Right lobe of liver (tissue), 6 donors: ENCODE measurements around the gene KSR2. TPM values are rescaled to one million over a fixed set of nuclear protein-coding genes. Genes with fewer than 3 reads are reported as not detected.

Experiments
- ATAC-seq, 4 donors: fragments of 200-7000 bp; cut with Tn5 transposase; one replicate each; pipeline ENCODE4 v1.9.1; 2020; ENCODE audit warnings: mild to moderate bottlenecking in 4 of 4, moderate library complexity in 4 of 4
- DNase-seq, 3 donors: peaks; one replicate each; pipeline ENCODE4 v3.0.0-alpha.2; 2020
- H3K27ac ChIP-seq, 3 donors: fragments of 200-600 bp; one replicate each; pipeline ENCODE4 v1.8.0; 2022
- H3K27me3 ChIP-seq, 2 donors: fragments of 200-600 bp; one replicate each; pipeline ENCODE4 v1.8.0; 2022
- H3K36me3 ChIP-seq, 4 donors: fragments of 200-600 bp; sonication (generic) in 1 of 4; one replicate each; pipeline versions ENCODE4 v1.5.1 to v1.8.0; 2017 to 2022; ENCODE audit warnings: control low read depth in 1 of 4
- H3K4me1 ChIP-seq, 4 donors: fragments of 200-600 bp; sonication (generic) in 1 of 4; one replicate each; pipeline versions ENCODE4 v1.5.1 to v1.8.0; 2017 to 2022; ENCODE audit warnings: control low read depth in 1 of 4
- H3K4me3 ChIP-seq, 3 donors: fragments of 200-600 bp; one replicate each; pipeline ENCODE4 v1.8.0; 2022
- H3K9me3 ChIP-seq, 4 donors: fragments of 200-600 bp; sonication (generic) in 1 of 4; one replicate each; pipeline versions ENCODE4 v1.5.1 to v1.8.0; 2017 to 2022; ENCODE audit warnings: control low read depth in 1 of 4
- CTCF ChIP-seq, 4 donors: fragments of 200-600 bp in 3 of 4; fragments of 450-650 bp in 1 of 4; IDR thresholded peaks; one replicate each; pipeline versions ENCODE4 v1.5.1 to v1.8.0; 2016 to 2022; ENCODE audit warnings: antibody characterized with exemption in 4 of 4, mild to moderate bottlenecking in 2 of 4
- POLR2A ChIP-seq: fragments of 450-650 bp; IDR thresholded peaks from one replicate; pipeline ENCODE4 v1.6.1; 2017; ENCODE audit warnings: antibody characterized with exemption, mild to moderate bottlenecking
- WGBS: methylation state at CpG from one replicate; pipeline ENCODE4 v1.1.6; 2018; ENCODE audit warnings: low coverage, low lambda C conversion rate; ENCODE audit not compliant: insufficient coverage; ENCODE audit errors: missing lambda C conversion rate; 5-methylcytosine and 5-hydroxymethylcytosine counted together
- intact Hi-C, 2 donors: fragments of 100-400 bp; cut with DNase I; formaldehyde crosslinking; loops; one replicate each; pipeline versions ENCODE4 v1.11.2 to v1.14.1; 2022
- total RNA-seq, 6 experiments: library from RNA; depleted of rRNA in 2 of 6; stranded (reverse); fragments of >200 nt in 2 of 6; fragmentation: NEBNext Ultra II Directional in 3 of 6; extraction: Animal tissue kit (Norgen Biotek cat#: 25700) in 3 of 6; gene quantifications; one replicate each; pipeline versions ENCODE4 v1.1.0 to v1.2.4, GENCODE V29; 2016 to 2023
- donor health status: DM: no; HTN: yes; CAD: no.
- donor health status: DM: no; HTN: no; CAD: no.
- donor health status: DM: no; HTN: no; CAD: no.
- donor health status: DM: no; HTN: yes; CAD: no.
- donor health status: DM: no; HTN: yes; CAD: no.

KSR2 gene
- total RNA-seq, 6 experiments from 2014 or later = 0.02 to 0.07 (median 0.02) TPM; not detected in 2

- no CpG with 5 or more reads among the region's 2 CpGs for WGBS
- intact Hi-C loops = no loop called here
- TF ChIP-seq CTCF (IDR thresholded peaks at IDR 0.05) = no peak
- TF ChIP-seq POLR2A = no peak
Observed at GRCh38 chr12:117998719-117999118, 29.9 kb upstream of the KSR2 start.

GRCh38 chr12:117994551-117995438, 26.0 kb upstream of the KSR2 start:
- ATAC-seq = no peak
- 52% methylated on average over 3 of the region's 3 CpGs for WGBS

More at GRCh38 chr12:117998719-117999118, 29.9 kb upstream of the KSR2 start:
- Histone ChIP-seq H3K27me3 (no peaks in the 10 kb centered on the region), H3K9me3 (peaks cover 0 to 3% (median 0%) of the 10 kb centered on the region in 4 donors), H3K4me3 (no peak overlapping the region), H3K4me1 (no peaks in the 10 kb centered on the region), H3K36me3 (no peaks in the 10 kb centered on the region), H3K27ac (no peak overlapping the region)
- DNase-seq (no peak), ATAC-seq (no peak)

GRCh38 chr12:117986705-117987469, 18.1 kb upstream of the KSR2 start:
- TF ChIP-seq CTCF (IDR thresholded peaks at IDR 0.05) = no peak
- ATAC-seq (no peak), DNase-seq (no peak)
- Histone ChIP-seq H3K4me1 (no peaks in the 10 kb centered on the region), H3K4me3 (no peak overlapping the region), H3K27ac (no peak overlapping the region), H3K36me3 (no peaks in the 10 kb centered on the region), H3K27me3 (no peaks in the 10 kb centered on the region), H3K9me3 (no peaks in the 10 kb centered on the region)
- 61% methylated on average over 4 of the region's 4 CpGs for WGBS
- intact Hi-C loops = no loop called here

More at GRCh38 chr12:117994551-117995438, 26.0 kb upstream of the KSR2 start:
- TF ChIP-seq POLR2A (no peak), CTCF (IDR thresholded peaks at IDR 0.05) (no peak)
- no peaks in the 10 kb centered on the region for H3K27me3 ChIP-seq
- H3K4me3 ChIP-seq = no peak overlapping the region
- intact Hi-C loops = no loop called here
- H3K9me3 ChIP-seq = peaks cover 0 to 3% (median 0%) of the 10 kb centered on the region in 4 donors
- H3K4me1 ChIP-seq = no peaks in the 10 kb centered on the region
- H3K27ac ChIP-seq = no peak overlapping the region
- DNase-seq = no peak
- H3K36me3 ChIP-seq = no peaks in the 10 kb centered on the region

GRCh38 chr12:117985182-117985581, 16.4 kb upstream of the KSR2 start:
- H3K27me3 ChIP-seq = no peaks in the 10 kb centered on the region
- intact Hi-C loops = no loop called here
- WGBS = 83% methylated on average over 2 of the region's 2 CpGs
- no peak overlapping the region for H3K4me3 ChIP-seq
- no peaks in the 10 kb centered on the region for H3K9me3 ChIP-seq
- DNase-seq (no peak), ATAC-seq (no peak)
- H3K36me3 ChIP-seq = no peaks in the 10 kb centered on the region
- H3K27ac ChIP-seq = no peak overlapping the region
- no peaks in the 10 kb centered on the region for H3K4me1 ChIP-seq
- TF ChIP-seq POLR2A (no peak), CTCF (IDR thresholded peaks at IDR 0.05) (no peak)
